ENCODE measurements around the gene CECR2. TPM values are rescaled to one million over a fixed set of nuclear protein-coding genes. Genes with fewer than 3 reads are reported as not detected.

CECR2 gene
- total RNA-seq, 1 donor from 2014 or later, result 67.8 TPM

DNA sequence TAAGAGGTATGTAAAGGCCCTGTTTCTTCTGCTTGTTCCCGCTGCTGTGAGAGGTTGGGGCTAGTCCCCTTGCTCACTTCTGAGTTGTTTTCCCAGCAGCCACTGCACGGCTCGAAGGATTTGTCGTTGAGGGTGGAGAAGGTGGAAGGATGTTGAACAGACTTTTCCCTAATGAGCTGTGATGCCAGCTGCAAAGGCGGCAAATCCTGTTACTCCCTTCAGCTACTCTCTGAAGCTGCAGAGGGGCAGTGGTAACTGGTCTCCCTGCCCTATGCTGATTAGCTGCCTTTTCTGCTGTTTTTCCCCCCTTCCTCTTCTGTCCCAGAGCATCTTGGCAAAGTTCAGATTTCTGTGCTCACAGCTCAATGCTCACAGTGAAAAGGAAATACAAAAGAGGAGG is 103.7 kb downstream of the CECR2 start:
- H3K36me3 Mint-ChIP-seq, result peaks cover 10% of the 10 kb centered on the region
- TF ChIP-seq EZH2phosphoT487 (IDR thresholded peaks at IDR 0.05) (no peak), EZH2 (IDR thresholded peaks at IDR 0.05) (no peak)
- TF ChIP-seq, protein P1, sequence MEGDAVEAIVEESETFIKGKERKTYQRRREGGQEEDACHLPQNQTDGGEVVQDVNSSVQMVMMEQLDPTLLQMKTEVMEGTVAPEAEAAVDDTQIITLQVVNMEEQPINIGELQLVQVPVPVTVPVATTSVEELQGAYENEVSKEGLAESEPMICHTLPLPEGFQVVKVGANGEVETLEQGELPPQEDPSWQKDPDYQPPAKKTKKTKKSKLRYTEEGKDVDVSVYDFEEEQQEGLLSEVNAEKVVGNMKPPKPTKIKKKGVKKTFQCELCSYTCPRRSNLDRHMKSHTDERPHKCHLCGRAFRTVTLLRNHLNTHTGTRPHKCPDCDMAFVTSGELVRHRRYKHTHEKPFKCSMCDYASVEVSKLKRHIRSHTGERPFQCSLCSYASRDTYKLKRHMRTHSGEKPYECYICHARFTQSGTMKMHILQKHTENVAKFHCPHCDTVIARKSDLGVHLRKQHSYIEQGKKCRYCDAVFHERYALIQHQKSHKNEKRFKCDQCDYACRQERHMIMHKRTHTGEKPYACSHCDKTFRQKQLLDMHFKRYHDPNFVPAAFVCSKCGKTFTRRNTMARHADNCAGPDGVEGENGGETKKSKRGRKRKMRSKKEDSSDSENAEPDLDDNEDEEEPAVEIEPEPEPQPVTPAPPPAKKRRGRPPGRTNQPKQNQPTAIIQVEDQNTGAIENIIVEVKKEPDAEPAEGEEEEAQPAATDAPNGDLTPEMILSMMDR (IDR thresholded peaks at IDR 0.05), result no peak
- H3K4me1 ChIP-seq, result peaks cover 90% of the 10 kb centered on the region
- H3K9me3 Mint-ChIP-seq, result no peaks in the 10 kb centered on the region
- peaks cover 70% of the 10 kb centered on the region for H3K4me1 Mint-ChIP-seq
- no peaks in the 10 kb centered on the region for H3K27me3 Mint-ChIP-seq (ENCODE audit: insufficient read depth, low read depth)
- H3K4me3 ChIP-seq, result peak overlapping the region; percentile 23
- H3K36me3 ChIP-seq, result peaks cover 3% of the 10 kb centered on the region
- DNase-seq (ENCODE audit: low spot score), result peak; percentile 86
- peaks cover 98% of the 10 kb centered on the region for H4K20me1 ChIP-seq (ENCODE audit: low read depth)
- H3K27ac ChIP-seq, result peak overlapping the region; percentile 93
- peak overlapping the region; percentile 72 for H3K4me2 ChIP-seq
- no peaks in the 10 kb centered on the region for H3K9me3 ChIP-seq (ENCODE audit: low read depth)
- peak overlapping the region; percentile 48 for H3K27ac Mint-ChIP-seq
- H3K9ac ChIP-seq, result no peak overlapping the region
- H3K79me2 ChIP-seq (ENCODE audit: low read depth), result peaks cover 88% of the 10 kb centered on the region
- no peak overlapping the region for H2AFZ ChIP-seq (replicated peaks)
- H3F3A ChIP-seq (ENCODE audit: low read depth), result peaks cover 81% of the 10 kb centered on the region
- peak overlapping the region; percentile 73 for H3K4me3 Mint-ChIP-seq
- H3K27me3 ChIP-seq, result no peaks in the 10 kb centered on the region

DNA sequence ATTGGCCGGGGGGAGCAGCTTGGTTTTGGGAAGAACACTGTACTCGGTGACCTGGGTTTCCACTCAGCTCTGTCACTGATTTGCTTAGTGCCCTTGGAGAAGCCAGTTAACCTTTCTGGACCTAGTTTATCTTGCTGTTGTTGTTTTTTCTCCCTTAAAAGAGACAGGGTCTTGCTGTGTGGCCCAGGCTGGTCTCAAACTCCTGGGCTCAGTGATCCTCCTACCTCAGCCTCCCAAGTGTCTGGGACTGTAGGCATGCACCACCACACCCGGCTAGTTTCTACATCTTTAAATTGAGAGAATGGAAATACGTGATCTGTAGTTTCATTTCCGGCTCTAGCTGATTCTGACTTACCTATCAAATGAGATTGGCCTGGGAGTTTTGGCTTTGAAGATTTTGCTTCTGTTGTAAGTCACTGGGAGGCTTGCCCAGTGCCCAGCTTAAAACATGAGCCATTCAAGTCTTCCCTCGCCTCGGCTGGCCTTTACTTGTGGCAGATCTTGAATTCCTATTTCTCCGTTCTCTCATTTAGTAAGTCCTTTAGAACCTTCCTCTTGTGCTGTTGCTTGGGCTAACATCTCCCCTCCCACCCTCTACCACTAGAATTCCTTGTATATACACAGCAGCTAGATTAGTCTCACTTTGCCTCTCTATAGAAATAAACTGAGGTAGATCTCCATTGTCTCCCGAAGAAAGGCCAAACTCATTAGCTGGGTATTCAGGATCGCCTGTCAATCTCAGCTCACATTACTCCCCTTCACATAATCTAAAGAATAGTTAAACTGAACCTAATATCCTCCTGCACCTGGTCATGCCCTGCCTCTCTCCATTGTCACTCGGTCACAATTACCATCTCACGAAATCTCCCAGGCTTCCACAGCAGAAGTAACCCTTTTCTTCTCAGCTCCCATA is 106.3 kb downstream of the CECR2 start:
- Mint-ChIP-seq H3K9me3 (no peaks in the 10 kb centered on the region), H3K4me1 (peaks cover 63% of the 10 kb centered on the region), H3K4me3 (peak overlapping the region; percentile 12), H3K36me3 (peaks cover 15% of the 10 kb centered on the region), H3K27ac (peak overlapping the region; percentile 8), H3K27me3 (ENCODE audit: insufficient read depth, low read depth) (no peaks in the 10 kb centered on the region)
- Histone ChIP-seq H3K27ac (peak overlapping the region; percentile 95), H3K9me3 (ENCODE audit: low read depth) (no peaks in the 10 kb centered on the region), H3K4me2 (peak overlapping the region; percentile 72), H3F3A (ENCODE audit: low read depth) (peaks cover 69% of the 10 kb centered on the region), H3K79me2 (ENCODE audit: low read depth) (peaks cover 88% of the 10 kb centered on the region), H3K4me1 (peaks cover 70% of the 10 kb centered on the region), H3K27me3 (no peaks in the 10 kb centered on the region), H2AFZ (replicated peaks) (no peak overlapping the region), H3K36me3 (peaks cover 12% of the 10 kb centered on the region), H3K4me3 (peak overlapping the region; percentile 19), H4K20me1 (ENCODE audit: low read depth) (peaks cover 88% of the 10 kb centered on the region), H3K9ac (no peak overlapping the region)
- TF ChIP-seq EZH2phosphoT487 (IDR thresholded peaks at IDR 0.05) (peak; percentile 92), EZH2 (IDR thresholded peaks at IDR 0.05) (no peak)
- TF ChIP-seq, protein P1 (IDR thresholded peaks at IDR 0.05), result no peak
- peak; percentile 85 for DNase-seq (ENCODE audit: low spot score)

DNA sequence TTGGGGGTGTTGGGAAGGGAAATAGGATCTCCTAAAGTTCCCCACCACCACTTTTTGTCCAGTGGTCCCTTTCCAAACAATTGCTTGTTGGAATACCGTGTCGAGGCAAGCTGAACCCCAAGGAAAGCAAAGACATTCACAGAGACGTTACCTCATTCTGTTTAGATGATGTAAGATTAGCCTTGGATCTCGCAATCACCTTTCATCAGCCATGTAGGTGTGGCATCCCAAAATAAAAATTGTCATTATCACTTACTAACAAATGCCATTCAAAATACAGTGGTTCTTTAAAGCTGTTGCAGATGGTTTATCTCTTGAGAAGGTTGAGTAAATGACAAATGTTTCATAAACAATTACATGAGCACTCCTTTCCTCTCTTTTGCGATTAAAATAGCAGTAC is 107.6 kb downstream of the CECR2 start:
- Histone ChIP-seq H3K9ac (no peak overlapping the region), H3K36me3 (peaks cover 12% of the 10 kb centered on the region), H3K9me3 (ENCODE audit: low read depth) (no peaks in the 10 kb centered on the region), H2AFZ (replicated peaks) (no peak overlapping the region), H3F3A (ENCODE audit: low read depth) (peaks cover 56% of the 10 kb centered on the region), H3K4me1 (peaks cover 58% of the 10 kb centered on the region), H4K20me1 (ENCODE audit: low read depth) (peaks cover 80% of the 10 kb centered on the region), H3K4me2 (peak overlapping the region; percentile 72), H3K27ac (peak overlapping the region; percentile 95), H3K79me2 (ENCODE audit: low read depth) (peaks cover 88% of the 10 kb centered on the region), H3K27me3 (no peaks in the 10 kb centered on the region), H3K4me3 (peak overlapping the region; percentile 11)
- H3K9me3 Mint-ChIP-seq, result no peaks in the 10 kb centered on the region
- no peak overlapping the region for H3K27ac Mint-ChIP-seq
- DNase-seq (ENCODE audit: low spot score), result no peak
- peaks cover 51% of the 10 kb centered on the region for H3K4me1 Mint-ChIP-seq
- peaks cover 22% of the 10 kb centered on the region for H3K36me3 Mint-ChIP-seq
- H3K27me3 Mint-ChIP-seq (ENCODE audit: insufficient read depth, low read depth), result no peaks in the 10 kb centered on the region
- TF ChIP-seq EZH2 (IDR thresholded peaks at IDR 0.05) (no peak), EZH2phosphoT487 (IDR thresholded peaks at IDR 0.05) (no peak)
- TF ChIP-seq, protein P1 (IDR thresholded peaks at IDR 0.05), result no peak
- H3K4me3 Mint-ChIP-seq, result no peak overlapping the region

Measured in neural progenitor cell (in vitro differentiated cells).